ENCODE results near the gene EXD3.
"Not testable (repeated sequence)": the region's sequence is repeated elsewhere in the genome, so short reads cannot be mapped to it uniquely, and the experiment has no call there.

The EXD3 gene

DNA sequence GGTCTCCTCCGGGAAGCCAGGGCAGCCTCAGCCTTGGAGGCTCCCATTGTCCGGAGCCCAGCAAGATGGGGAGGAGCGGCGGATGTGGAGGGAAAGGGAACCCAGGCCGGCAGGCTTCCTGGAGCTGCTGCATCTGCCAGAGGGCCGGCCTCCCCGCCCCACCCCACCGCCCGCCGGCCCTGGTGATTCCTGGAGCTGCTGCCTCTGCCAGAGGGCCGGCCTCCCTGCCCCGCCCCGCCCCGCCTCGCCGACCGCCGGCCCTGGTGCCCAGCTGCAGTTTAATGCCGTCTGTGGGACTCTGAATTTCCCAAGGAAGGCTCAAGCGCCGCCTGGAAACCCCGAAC lies 31.6 kb downstream of the EXD3 start:
- DNase-seq = no peak

DNA sequence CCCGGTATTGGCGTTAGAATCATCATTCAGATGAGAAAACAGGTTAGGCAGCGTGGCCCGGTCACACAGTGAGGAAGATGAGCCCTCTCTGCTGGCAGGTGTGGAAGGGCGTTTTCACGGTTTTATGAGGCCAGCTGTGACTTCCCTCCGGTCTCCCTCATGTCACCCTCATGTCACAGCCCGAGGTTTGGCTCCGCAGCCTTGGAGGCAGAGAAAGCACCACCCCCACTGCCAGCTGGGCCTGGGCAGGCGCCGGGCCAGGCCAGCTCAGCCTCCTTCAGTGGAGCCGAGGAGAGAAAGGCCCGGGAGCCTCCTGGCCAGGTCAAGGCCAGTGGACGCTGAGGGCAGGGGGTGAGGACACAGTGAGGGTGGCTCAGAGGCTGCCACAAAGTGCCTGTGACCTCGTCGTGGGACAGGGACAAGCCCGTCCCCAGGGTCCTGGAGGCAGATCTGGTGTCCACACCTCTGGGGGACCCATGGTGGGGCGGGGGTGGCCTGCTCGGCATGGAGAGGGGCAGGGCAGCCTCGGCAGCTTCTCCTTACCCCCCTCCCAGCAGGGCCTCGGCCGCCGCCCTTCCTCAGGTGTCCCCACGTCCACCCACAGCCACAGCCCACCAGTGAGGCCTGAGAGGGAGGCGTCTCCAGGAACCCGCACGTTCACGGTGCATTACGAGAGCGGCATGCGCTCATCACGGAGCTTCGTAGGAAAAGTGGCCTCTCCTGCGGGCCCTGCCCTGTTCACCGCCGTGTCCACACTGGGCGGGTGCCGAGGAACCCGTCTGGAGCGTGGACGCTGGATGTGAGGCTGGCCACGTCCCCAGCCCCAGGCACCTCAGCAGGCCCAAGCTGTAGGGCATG lies 32.2 kb downstream of the EXD3 start:
- DNase-seq = peak; percentile 63

- DNase-seq = no peak
Observed at GRCh38 chr9:137389428-137389746, 33.6 kb downstream of the EXD3 start.

DNA sequence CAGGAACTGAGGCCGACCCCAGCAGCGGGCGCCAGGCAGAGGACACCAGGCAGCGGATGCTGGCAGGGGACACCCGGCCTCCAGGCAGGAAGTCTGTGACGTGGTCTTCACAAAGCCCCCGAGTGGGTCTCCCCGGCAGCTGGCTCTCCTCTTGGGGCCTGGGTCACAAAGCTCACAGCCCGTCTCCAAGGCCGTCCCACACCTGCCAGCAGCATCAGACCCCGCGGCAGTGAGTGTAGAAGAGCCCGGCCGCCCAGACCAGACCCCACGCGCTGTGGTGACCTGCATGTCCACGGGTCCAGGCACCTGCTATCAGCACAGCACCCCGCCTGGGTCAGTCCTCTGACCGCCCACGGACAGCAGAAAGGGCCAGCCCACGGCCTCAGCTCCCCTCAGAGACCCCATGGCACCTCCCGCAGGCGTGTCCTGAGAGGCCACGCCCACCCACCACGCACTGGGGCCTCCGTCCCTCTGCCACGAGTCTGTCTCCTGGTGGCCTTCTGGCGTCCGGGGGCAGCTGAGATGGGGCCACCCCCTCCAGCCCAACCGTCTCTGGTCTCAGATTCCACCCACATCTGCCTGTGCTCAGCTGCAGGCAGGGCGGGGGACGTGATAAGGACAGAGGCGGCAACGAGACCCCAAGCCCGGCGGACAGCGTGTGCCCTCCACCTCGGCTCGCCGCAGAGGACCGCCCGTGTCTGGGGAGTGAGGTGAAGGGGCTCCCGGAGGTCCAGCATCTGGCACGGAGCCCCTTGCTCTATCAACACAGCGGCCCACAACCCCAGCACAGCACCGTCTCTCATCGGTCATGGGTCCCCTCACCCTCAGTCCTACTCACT lies 34.2 kb downstream of the EXD3 start:
- no peak for DNase-seq

- no peak for DNase-seq
Observed at GRCh38 chr9:137387891-137388560, 34.9 kb downstream of the EXD3 start.

DNA sequence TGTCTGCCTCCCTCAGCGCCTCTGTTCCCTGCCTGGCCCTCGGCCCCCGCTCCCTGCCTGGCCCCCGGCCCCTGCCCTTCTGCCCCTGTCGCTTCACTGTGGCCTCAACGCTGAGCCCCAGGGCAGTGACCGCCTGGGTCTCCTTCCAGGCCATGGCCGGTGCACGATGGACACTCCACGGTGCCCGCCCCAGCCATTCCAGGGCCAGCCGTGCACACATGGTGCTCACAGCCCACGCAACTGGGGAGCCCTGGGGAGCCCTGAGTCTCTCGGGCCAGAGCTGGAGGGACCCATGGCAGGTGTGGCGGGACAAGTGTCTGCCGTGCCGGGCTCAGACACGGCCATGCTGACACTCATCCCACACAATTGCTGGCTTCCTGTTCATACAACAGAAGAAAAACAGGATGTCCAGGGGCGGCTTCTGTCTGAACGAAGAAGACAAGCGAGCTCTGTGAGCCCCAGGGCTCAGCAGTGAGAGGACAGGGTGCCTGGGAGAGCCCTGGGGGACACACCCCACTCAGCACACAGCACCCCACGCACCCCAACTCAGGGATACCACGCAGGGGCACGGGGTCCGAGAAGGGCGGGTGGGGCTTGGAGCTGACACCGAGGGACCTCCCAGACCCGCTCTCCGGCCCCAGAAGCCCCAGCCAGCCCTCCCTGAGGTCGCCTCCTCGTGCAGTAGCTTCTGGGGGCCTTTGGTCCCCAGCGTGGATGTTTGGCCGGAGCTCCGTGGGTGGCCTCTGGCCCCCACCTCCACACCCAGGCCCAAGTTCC lies 35.7 kb downstream of the EXD3 start:
- DNase-seq = no peak

DNA sequence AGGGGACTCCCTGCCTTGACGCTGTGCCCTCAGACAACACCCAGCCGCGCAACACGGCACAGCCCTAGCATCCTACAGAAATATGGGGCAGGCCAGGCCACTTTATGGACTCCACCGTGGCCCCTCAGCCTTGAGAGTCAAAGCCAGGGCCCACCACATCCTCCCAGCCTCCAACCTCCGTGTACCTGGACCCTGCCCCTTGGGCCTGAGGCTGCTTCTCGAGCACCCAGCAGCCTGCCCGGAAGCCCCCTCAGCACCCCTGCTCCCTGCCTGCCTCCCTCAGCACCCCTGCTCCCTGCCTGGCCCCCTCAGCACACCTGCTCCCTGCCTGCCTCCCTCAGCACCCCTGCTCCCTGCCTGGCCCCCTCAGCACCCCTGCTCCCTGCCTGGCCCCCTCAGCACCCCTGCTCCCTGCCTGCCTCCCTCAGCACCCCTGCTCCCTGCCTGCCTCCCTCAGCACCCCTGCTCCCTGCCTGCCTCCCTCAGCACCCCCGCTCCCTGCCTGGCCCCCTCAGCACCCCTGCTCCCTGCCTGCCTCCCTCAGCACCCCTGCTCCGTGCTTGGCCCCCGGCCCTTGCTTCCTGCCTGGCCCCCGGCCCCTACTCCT lies 36.4 kb downstream of the EXD3 start:
- not testable (repeated sequence) for DNase-seq

DNA sequence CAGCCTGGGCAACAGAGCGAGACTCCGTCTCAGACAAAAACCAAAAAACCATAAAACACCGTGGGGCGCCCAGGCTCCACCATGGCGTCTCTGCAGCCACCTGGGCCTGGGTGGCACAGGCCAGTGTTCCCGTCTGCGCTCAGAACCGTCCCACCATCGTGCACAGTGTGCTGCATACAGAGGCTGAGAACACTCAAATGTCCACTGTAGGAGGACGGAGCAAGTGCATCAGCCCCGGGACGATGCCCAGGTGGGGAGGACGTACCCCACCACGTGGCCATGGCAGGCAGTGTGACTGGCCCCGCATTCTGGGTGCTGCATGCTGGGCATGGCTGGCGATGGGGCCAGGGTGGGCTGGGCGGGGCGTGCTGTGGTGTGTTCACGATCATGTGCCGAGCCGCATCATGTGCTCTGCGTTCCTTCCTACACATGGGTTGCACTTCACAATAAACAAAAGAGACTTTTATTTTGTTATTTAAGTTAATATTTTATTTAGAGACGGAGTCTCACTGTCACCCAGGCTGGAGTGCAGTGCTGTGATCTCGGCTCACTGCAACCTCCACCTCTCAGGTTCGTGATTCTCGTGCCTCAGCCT lies 37.8 kb downstream of the EXD3 start:
- no peak for DNase-seq

- no peak for DNase-seq
Observed at GRCh38 chr9:137383784-137384756, 38.9 kb downstream of the EXD3 start.

GRCh38 chr9:137383081-137383783 lies 39.7 kb downstream of the EXD3 start:
- no peak for DNase-seq

GRCh38 chr9:137382444-137383080 lies 40.4 kb downstream of the EXD3 start:
- DNase-seq = no peak

DNA sequence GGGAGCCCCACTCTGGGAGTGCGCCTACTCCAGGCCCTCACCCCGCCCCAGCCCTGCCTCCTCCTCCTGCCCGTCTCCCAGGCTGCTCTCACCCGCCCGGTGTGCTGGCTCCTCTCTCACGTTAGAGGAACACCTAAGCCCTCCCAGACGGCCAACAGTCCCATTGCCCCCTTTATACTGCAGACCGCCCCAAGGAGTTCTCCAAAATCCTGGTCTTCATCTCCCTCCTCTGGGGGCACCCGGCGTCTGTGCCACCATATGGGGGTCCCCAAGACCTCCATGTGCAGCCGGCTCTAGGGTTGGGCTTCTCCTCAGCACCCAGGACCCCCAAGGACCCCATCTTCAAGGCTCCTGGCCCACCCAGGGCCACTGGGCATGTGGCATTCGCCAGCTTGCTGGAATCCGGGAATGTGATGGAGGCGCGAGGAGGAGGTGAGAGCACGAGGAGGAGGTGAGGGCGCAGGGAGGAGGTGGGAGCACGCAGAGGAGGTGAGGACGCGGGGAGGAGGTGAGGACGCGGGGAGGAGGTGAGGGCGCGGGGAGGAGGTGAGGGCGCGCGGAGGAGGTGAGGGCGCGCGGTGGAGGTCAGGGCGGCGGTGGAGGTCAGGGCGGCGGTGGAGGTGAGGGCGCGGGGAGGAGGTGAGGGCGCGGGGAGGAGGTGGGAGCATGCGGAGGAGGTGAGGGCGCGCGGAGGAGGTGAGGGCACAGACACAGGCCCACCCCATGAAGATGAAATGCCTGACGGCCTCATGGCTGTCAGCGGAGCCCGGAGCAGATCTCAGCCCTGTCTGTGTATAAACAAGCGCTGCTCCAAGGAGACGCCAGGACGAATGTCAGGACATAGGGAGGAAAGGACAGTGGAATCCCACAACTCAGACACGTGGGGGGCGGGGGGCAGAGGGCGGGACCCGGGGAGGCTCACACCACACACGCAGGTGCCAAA lies 41.2 kb downstream of the EXD3 start:
- DNase-seq = no peak

DNA sequence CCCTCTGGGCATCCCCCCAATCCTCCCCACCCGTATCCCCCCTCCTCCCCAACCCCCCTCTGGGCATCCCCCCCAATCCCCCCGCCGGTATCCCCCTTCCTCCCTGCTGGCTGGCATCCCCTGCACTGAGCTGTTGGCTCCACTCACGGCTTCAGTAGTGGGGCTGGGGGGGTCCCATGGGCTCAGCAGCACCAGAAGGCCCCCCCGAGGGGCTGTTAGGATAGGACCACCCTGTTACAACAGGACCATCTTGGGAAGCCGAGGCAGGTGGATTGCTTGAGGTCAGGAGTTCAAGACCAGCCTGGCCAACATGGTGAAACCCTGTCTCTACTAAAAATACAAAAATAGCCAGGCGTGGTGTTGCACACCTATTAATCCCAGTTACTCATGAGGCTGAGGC lies 42.4 kb downstream of the EXD3 start:
- DNase-seq = no peak

DNA sequence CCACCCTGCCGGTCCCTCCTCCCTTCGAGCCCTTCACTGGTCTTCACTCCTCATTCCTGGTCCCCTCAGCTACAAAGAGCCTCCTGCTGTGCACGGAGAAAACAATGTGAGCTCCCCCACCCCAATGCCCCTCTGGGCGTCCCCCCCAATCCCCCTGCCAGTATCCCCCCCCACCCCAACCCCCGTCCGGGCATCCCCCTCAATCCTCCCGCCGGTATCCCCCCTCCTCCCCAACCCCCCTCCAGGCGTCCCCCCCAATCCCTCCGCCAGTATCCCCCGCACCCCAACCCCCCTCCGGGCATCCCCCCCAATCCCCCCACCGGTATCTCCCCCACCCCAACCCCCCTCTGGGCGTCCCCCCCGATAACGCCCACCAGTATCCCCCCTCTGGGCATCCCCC lies 42.8 kb downstream of the EXD3 start:
- DNase-seq = no peak

DNA sequence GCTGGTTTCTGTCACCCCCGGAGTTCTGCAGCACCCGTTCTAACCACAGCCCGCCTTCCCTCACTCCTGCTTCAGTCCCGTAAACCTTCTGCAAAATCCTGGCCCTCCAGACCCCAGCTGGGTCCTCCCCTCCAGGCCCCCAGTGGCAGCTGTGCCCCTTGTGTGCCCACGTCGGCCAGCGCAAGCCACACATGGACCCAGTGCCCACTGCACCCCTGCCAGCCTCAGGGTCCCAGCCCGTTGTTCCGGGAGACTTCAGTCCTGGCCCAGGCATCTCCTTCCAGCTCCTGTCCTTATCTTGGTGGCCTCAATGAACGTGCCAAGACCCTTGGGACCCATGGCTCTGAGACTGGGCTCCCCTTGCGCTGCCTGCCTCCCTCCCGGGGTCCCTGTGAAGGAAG lies 43.2 kb downstream of the EXD3 start:
- DNase-seq = no peak

DNA sequence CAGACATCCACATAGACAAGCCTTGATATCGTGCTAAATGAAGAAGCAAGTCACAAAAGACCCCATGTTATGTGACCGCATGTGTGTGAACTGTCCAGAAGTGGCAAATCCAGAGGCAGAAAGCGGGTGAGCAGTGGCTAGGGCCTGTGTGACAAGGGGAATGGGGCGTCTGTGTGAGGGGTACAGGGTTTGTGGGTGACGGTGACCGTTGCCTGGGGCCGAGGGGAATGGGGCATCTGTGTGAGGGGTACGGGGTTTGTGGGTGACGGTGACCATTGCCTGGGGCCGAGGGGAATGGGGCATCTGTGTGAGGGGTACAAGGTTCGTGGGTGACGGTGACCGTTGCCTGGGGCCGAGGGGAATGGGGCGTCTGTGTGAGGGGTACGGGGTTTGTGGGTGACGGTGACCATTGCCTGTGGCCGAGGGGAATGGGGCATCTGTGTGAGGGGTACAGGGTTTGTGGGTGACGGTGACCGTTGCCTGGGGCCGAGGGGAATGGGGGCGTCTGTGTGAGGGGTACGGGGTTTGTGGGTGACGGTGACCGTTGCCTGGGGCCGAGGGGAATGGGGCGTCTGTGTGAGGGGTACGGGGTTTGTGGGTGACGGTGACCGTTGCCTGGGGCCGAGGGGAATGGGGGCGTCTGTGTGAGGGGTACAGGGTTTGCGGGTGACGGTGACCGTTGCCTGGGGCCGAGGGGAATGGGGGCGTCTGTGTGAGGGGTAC lies 44.1 kb downstream of the EXD3 start:
- DNase-seq = not testable (repeated sequence)

DNA sequence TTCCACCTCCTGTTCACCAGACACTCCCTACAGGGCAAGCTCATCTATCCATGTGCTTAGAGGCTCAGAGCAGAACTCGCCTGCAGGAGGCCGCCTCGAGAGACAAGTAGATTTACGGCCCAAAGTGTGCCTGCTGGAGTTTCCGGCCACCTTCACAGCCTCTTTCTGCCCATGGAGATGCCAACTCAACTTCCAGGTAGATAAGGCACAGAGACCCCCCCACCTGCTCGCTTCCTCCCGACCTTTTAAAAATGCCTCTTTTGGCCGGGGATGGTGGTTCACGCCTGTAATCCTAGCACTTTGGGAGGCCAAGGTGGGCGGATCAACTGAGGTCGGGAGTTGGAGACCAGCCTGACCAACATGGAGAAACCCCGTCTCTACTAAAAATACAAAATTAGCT lies 46.6 kb downstream of the EXD3 start:
- no peak for DNase-seq

Measured in NCI-H82 (cell line).